Pericardium fibroblast (primary cell): ENCODE results near the gene PRICKLE4. TPM values are rescaled to one million over a fixed set of nuclear protein-coding genes. Genes with fewer than 3 reads are reported as not detected.

Source experiments
- total RNA-seq: library from RNA; depleted of rRNA; stranded (reverse); fragments of >200 nt; gene quantifications from 2 replicates; pipeline ENCODE4 v1.2.3, GENCODE V29; 2015

Gene PRICKLE4, protein sequence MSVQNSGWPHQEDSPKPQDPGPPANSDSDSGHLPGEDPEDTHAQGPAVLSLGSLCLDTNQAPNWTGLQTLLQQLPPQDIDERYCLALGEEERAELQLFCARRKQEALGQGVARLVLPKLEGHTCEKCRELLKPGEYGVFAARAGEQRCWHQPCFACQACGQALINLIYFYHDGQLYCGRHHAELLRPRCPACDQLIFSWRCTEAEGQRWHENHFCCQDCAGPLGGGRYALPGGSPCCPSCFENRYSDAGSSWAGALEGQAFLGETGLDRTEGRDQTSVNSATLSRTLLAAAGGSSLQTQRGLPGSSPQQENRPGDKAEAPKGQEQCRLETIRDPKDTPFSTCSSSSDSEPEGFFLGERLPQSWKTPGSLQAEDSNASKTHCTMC
- total RNA-seq: 0.43 and 0.82 TPM in 2 replicates

GRCh38 chr6:41780551-41781365 lies at the start of gene PRICKLE4:
Gene PRICKLE4, plus strand, starts transcription at chr6:41780782. Its CDS starts 2,692 bp downstream, at chr6:41783474.

GRCh38 chr6:41735427-41736185 lies 45.0 kb upstream of the PRICKLE4 start, which contains the start of gene TFEB:
Gene TFEB, minus strand, starts transcription at chr6:41735608. Its CDS starts 44,395 bp downstream, at chr6:41691213.

GRCh38 chr6:41747256-41748101 lies 33.1 kb upstream of the PRICKLE4 start, which contains the start of gene PGC:
Gene PGC, minus strand, starts transcription at chr6:41747397. Its CDS starts 63 bp downstream, at chr6:41747334.

GRCh38 chr6:41779788-41780550 lies 613 bp upstream of the PRICKLE4 start, which contains the start of gene FRS3:
Gene FRS3, minus strand, starts transcription at chr6:41779900. Its CDS starts 2,913 bp downstream, at chr6:41776987.

GRCh38 chr6:41787219-41787917 lies 6.8 kb downstream of the PRICKLE4 start, which contains the start of gene TOMM6:
Gene TOMM6, plus strand, starts transcription at chr6:41787694. Its CDS starts 4 bp downstream, at chr6:41787698.

Other genes starting within 250 kb of the PRICKLE4 start
- 2.6 and 5.5 TPM in 2 replicates for gene FOXP4, start 234.4 kb upstream of the PRICKLE4 start, total RNA-seq
- 15.1 and 30.8 TPM in 2 replicates for gene MDFI, start 142.3 kb upstream of the PRICKLE4 start, total RNA-seq
- 2.6 and 4.2 TPM in 2 replicates for gene TFEB, start 45.2 kb upstream of the PRICKLE4 start, total RNA-seq
- gene PGC, start 33.4 kb upstream of the PRICKLE4 start, total RNA-seq: not detected in 2 replicates
- 0.68 and 3.0 TPM in 2 replicates for gene FRS3, start 882 bp upstream of the PRICKLE4 start, total RNA-seq
- gene TOMM6, start 6.9 kb downstream of the PRICKLE4 start, total RNA-seq: 126 and 144 TPM in 2 replicates
- gene USP49, start 114.6 kb downstream of the PRICKLE4 start, total RNA-seq: 0.60 and 0.70 TPM in 2 replicates
- 15.5 and 19.4 TPM in 2 replicates for gene MED20, start 140.4 kb downstream of the PRICKLE4 start, total RNA-seq
- gene BYSL, start 140.7 kb downstream of the PRICKLE4 start, total RNA-seq: 5.2 and 8.4 TPM in 2 replicates
- 103 and 124 TPM in 2 replicates for gene CCND3, start 161.0 kb downstream of the PRICKLE4 start, total RNA-seq